Cerebellar cortex (tissue), 1 donor: Measurements from ENCODE around the gene CCDC181.

Source experiments
- DNase-seq: peaks from one replicate; pipeline ENCODE4 v3.0.0-alpha.2; 2015; ENCODE audit warnings: low spot score

Gene CCDC181

GRCh38 chr1:169395955-169396354 lies 31.3 kb downstream of the CCDC181 start:
- DNase-seq: no peak

GRCh38 chr1:169392406-169392805 lies 34.9 kb downstream of the CCDC181 start:
- DNase-seq: no peak

- DNase-seq: no peak
Observed at GRCh38 chr1:169390303-169390702, 37.0 kb downstream of the CCDC181 start.

GRCh38 chr1:169387399-169387798 lies 39.9 kb downstream of the CCDC181 start:
- DNase-seq: no peak

GRCh38 chr1:169383449-169383848 lies 43.8 kb downstream of the CCDC181 start:
- no peak for DNase-seq

GRCh38 chr1:169381162-169381561 lies 46.1 kb downstream of the CCDC181 start:
- DNase-seq: no peak

- DNase-seq: no peak
Observed at GRCh38 chr1:169371404-169371803, 55.9 kb downstream of the CCDC181 start.

GRCh38 chr1:169368406-169368769 lies 58.9 kb downstream of the CCDC181 start:
- DNase-seq: no peak

GRCh38 chr1:169367686-169368405 lies 59.4 kb downstream of the CCDC181 start, which contains the start of the genes BLZF1 and NME7:
TSS of gene BLZF1 (plus strand) at chr1:169368195. CDS start at chr1:169369523, 1,328 bp downstream.
TSS of gene NME7 (minus strand) at chr1:169367797. CDS start at chr1:169367710, 87 bp downstream.
- DNase-seq: peak; percentile 99

- DNase-seq: no peak
Observed at GRCh38 chr1:169367096-169367685, 60.1 kb downstream of the CCDC181 start.

- no peak for DNase-seq
Observed at GRCh38 chr1:169364948-169365347, 62.3 kb downstream of the CCDC181 start.

GRCh38 chr1:169363046-169363730 lies 64.1 kb downstream of the CCDC181 start:
- DNase-seq: no peak

- no peak for DNase-seq
Observed at GRCh38 chr1:169361281-169361680, 66.0 kb downstream of the CCDC181 start.

- DNase-seq: no peak
Observed at GRCh38 chr1:169360415-169360814, 66.9 kb downstream of the CCDC181 start.

GRCh38 chr1:169348383-169349036 lies 78.8 kb downstream of the CCDC181 start:
- DNase-seq: peak; percentile 74

GRCh38 chr1:169347688-169348382 lies 79.4 kb downstream of the CCDC181 start:
- DNase-seq: no peak

GRCh38 chr1:169346036-169346589 lies 81.2 kb downstream of the CCDC181 start:
- DNase-seq: no peak

- DNase-seq: no peak
Observed at GRCh38 chr1:169345511-169345910, 81.8 kb downstream of the CCDC181 start.
